ENCODE results near the gene PTGS1.

- TF ChIP-seq CTCF (IDR thresholded peaks at IDR 0.05): no peak
- TF ChIP-seq REST (IDR thresholded peaks at IDR 0.05; ENCODE audit: insufficient read depth in 1 of 2, low read depth in 2 of 2, low read length in 1 of 2): no peak
Measured at GRCh38 chr9:122360891-122361290, 9.9 kb upstream of the PTGS1 start.
